HUES64 (cell line): Measurements from ENCODE around the gene GNL1.

ENCODE experiments used
- H3K27ac ChIP-seq: 2 replicates; pipeline ENCODE4 v1.7.0; 2013; ENCODE audit warnings: low read depth, low read length, inconsistent platforms
- H3K27me3 ChIP-seq: 2 replicates; pipeline ENCODE4 v1.6.1; 2013; ENCODE audit warnings: mild to moderate bottlenecking, low read length; ENCODE audit not compliant: insufficient read depth
- H3K36me3 ChIP-seq: 2 replicates; pipeline ENCODE4 v1.6.1; 2013; ENCODE audit warnings: mild to moderate bottlenecking, low read length; ENCODE audit not compliant: insufficient read depth
- H3K4me1 ChIP-seq: 2 replicates; pipeline ENCODE4 v1.6.1; 2013; ENCODE audit warnings: mild to moderate bottlenecking, low read length, moderate library complexity; ENCODE audit not compliant: insufficient read depth
- H3K4me3 ChIP-seq: 2 replicates; pipeline ENCODE4 v1.5.1; 2013; ENCODE audit warnings: mild to moderate bottlenecking, low read length, moderate library complexity
- H3K9ac ChIP-seq: 2 replicates; pipeline ENCODE4 v1.6.1; 2013; ENCODE audit warnings: mild to moderate bottlenecking, low read depth, low read length
- H3K9me3 ChIP-seq: 2 replicates; pipeline ENCODE4 v1.6.1; 2013; ENCODE audit warnings: low read depth, low read length; ENCODE audit not compliant: insufficient read depth
- WGBS: fragments of 150-250, 120-280 bp; methylation state at CpG from one replicate; pipeline ENCODE4 v1.1.7; 2013; ENCODE audit warnings: missing lambda C conversion rate; 5-methylcytosine and 5-hydroxymethylcytosine counted together

GNL1 gene

DNA sequence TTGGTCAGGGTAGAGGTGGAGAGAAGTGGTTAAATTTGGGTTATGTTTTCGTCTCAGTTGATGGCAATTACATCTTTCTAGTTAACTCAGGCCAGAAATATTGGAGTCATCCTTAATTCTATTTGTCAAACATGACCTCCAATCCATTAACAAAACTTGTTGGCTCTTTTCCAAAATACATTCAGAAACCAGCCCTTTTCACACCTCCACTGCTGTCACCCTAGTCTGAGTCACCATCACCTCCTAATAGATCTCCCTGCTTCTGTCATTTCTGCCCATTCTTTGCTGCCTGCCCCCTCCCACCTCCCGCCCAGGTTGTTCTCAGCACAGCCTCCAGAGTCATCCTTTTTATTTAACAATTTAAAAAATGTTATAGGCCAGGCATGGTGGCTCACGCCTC, 12.0 kb upstream of the GNL1 start:
- peaks cover 6% of the 10 kb centered on the region for H3K4me1 ChIP-seq
- no peaks in the 10 kb centered on the region for H3K9me3 ChIP-seq
- no peak overlapping the region for H3K27ac ChIP-seq
- H3K4me3 ChIP-seq, result no peak overlapping the region
- H3K27me3 ChIP-seq, result peaks cover 9% of the 10 kb centered on the region; the same call in 1 of the 2 replicates
- H3K9ac ChIP-seq, result no peak overlapping the region
- 76% methylated on average over 3 of the region's 3 CpGs for WGBS
- H3K36me3 ChIP-seq, result peaks cover 17% of the 10 kb centered on the region

GRCh38 chr6:30565772-30566171, 9.5 kb upstream of the GNL1 start:
- Histone ChIP-seq H3K27ac (no peak overlapping the region), H3K9ac (no peak overlapping the region), H3K36me3 (peaks cover 29% of the 10 kb centered on the region), H3K27me3 (peaks cover 9% of the 10 kb centered on the region; the same call in 1 of the 2 replicates), H3K4me1 (no peaks in the 10 kb centered on the region), H3K9me3 (no peaks in the 10 kb centered on the region), H3K4me3 (no peak overlapping the region)

GRCh38 chr6:30564114-30564513, 7.8 kb upstream of the GNL1 start:
- Histone ChIP-seq H3K9ac (no peak overlapping the region), H3K27ac (no peak overlapping the region), H3K36me3 (peaks cover 36% of the 10 kb centered on the region), H3K9me3 (no peaks in the 10 kb centered on the region), H3K4me1 (no peaks in the 10 kb centered on the region), H3K4me3 (no peak overlapping the region), H3K27me3 (no peaks in the 10 kb centered on the region)
- WGBS, result 95% methylated on average over 1 of the region's 1 CpG

- Histone ChIP-seq H3K27me3 (no peaks in the 10 kb centered on the region), H3K27ac (no peak overlapping the region), H3K9ac (no peak overlapping the region), H3K36me3 (peaks cover 43% of the 10 kb centered on the region), H3K9me3 (no peaks in the 10 kb centered on the region), H3K4me1 (peaks cover 3% of the 10 kb centered on the region; the same call in 1 of the 2 replicates), H3K4me3 (no peak overlapping the region)
- WGBS, result 96% methylated on average over 14 of the region's 14 CpGs
These were observed 6.5 kb upstream of the GNL1 start for GRCh38 chr6:30562470-30563425.

DNA sequence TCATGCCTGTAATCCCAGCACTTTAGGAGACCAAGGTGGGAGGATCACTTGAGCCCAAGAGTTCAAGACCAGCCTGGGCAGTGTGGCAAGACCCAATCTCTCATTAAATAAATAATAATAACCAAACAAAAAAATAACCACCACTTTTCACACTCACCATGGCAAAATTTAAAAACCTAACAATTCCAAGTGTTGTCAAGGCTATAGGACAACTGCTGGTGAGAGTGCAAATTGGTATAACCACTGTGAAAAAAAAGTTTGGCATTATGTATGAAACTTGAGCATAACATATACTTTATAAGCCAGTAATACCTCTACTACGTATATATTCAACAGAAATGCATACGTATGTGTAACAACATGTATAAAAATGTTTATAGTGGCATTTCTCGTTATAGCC, 4.6 kb upstream of the GNL1 start:
- Histone ChIP-seq H3K27ac (no peak overlapping the region), H3K4me3 (no peak overlapping the region), H3K9me3 (no peaks in the 10 kb centered on the region), H3K9ac (no peak overlapping the region), H3K4me1 (peaks cover 3% of the 10 kb centered on the region; the same call in 1 of the 2 replicates), H3K36me3 (peaks cover 43% of the 10 kb centered on the region), H3K27me3 (no peaks in the 10 kb centered on the region)
- WGBS, result no CpG with 5 or more reads among the region's 3 CpGs

DNA sequence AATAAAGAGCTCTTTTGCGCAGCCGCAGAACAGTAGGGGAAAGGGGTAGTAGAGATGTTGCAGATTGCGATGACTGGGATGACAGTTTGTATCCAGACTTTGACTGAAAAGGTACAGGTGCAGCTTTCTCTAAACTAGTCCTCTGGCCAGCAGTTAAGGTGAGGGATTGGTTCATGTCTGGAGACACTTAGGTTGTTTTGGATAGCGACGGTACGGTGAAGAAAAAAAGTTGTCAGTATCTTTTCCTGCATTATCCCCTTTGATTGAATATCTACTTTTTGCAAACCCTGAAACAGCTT, 1.3 kb upstream of the GNL1 start:
- WGBS, result 10% methylated on average over 6 of the region's 6 CpGs
- Histone ChIP-seq H3K9me3 (no peaks in the 10 kb centered on the region), H3K9ac (peak overlapping the region; percentile 87), H3K4me1 (peaks cover 9% of the 10 kb centered on the region; the same call in 1 of the 2 replicates), H3K4me3 (peak overlapping the region; percentile 81), H3K27me3 (no peaks in the 10 kb centered on the region), H3K27ac (peak overlapping the region; percentile 99), H3K36me3 (peaks cover 53% of the 10 kb centered on the region)

- Histone ChIP-seq H3K9me3 (no peaks in the 10 kb centered on the region), H3K4me3 (peak within 1 kb of the TSS; percentile 81), H3K27me3 (no peaks in the 10 kb centered on the region), H3K4me1 (peaks cover 9% of the 10 kb centered on the region; the same call in 1 of the 2 replicates), H3K9ac (peak within 1 kb of the TSS; percentile 87), H3K27ac (peak within 1 kb of the TSS; percentile 99), H3K36me3 (peaks cover 53% of the 10 kb centered on the region)
- WGBS, result under 1% methylated on average over 42 of the region's 42 CpGs
These were observed 805 bp upstream of the GNL1 start, which contains the start of gene PRR3 for GRCh38 chr6:30556906-30557682. TSS of gene PRR3 (plus strand) at chr6:30557295. CDS start at chr6:30557345, 50 bp downstream.

DNA sequence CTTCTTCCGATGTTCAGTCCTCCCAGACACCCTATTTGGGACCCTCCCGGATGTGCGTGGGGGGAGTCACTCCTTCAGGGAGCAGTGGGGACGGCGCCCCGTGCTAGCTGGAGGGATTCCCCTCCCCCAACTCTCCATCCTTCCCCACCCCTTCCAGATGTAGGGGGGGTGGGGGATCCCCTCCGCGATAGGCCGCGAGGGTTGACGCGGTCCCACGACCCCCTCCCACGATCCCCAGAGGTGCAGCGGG, 548 bp downstream of the GNL1 start:
- H3K27ac ChIP-seq, result peak overlapping the region; percentile 99
- H3K9me3 ChIP-seq, result no peaks in the 10 kb centered on the region
- H3K9ac ChIP-seq, result peak overlapping the region; percentile 87
- 0% methylated on average over 12 of the region's 15 CpGs for WGBS
- peaks cover 53% of the 10 kb centered on the region for H3K36me3 ChIP-seq
- H3K4me1 ChIP-seq, result peaks cover 9% of the 10 kb centered on the region; the same call in 1 of the 2 replicates
- H3K27me3 ChIP-seq, result no peaks in the 10 kb centered on the region
- peak overlapping the region; percentile 81 for H3K4me3 ChIP-seq

GRCh38 chr6:30554962-30555815, 1.1 kb downstream of the GNL1 start:
- Histone ChIP-seq H3K27ac (peak overlapping the region; percentile 99; the same call in 1 of the 2 replicates), H3K4me3 (peak overlapping the region; percentile 81), H3K4me1 (peaks cover 9% of the 10 kb centered on the region; the same call in 1 of the 2 replicates), H3K36me3 (peaks cover 58% of the 10 kb centered on the region), H3K9ac (peak overlapping the region; percentile 87), H3K9me3 (no peaks in the 10 kb centered on the region), H3K27me3 (no peaks in the 10 kb centered on the region)
- WGBS, result 11% methylated on average over 34 of the region's 34 CpGs

- Histone ChIP-seq H3K27me3 (no peaks in the 10 kb centered on the region), H3K4me1 (peaks cover 9% of the 10 kb centered on the region; the same call in 1 of the 2 replicates), H3K36me3 (peaks cover 58% of the 10 kb centered on the region), H3K9ac (no peak overlapping the region), H3K9me3 (no peaks in the 10 kb centered on the region), H3K27ac (no peak overlapping the region), H3K4me3 (peak overlapping the region; percentile 81)
- WGBS, result 92% methylated on average over 4 of the region's 4 CpGs
These were observed 1.9 kb downstream of the GNL1 start for GRCh38 chr6:30554404-30554803.
